RCC 7860 (cell line): ENCODE results near the gene TRPM2.

Experiments
- DNase-seq: peaks from one replicate; pipeline ENCODE4 v3.0.0-alpha.2; 2015; ENCODE audit warnings: low spot score
- FAIRE-seq: peaks from 2 replicates; lab custom pipeline; 2012; peaks lifted over from hg19 to GRCh38; lab: Jason Lieb, UNC

The TRPM2 gene

GRCh38 chr21:44321846-44322450 lies 31.5 kb upstream of the TRPM2 start:
- FAIRE-seq = no peak
- no peak for DNase-seq

- no peak for FAIRE-seq
- no peak for DNase-seq
Observed at GRCh38 chr21:44322621-44323325, 30.6 kb upstream of the TRPM2 start.

DNA sequence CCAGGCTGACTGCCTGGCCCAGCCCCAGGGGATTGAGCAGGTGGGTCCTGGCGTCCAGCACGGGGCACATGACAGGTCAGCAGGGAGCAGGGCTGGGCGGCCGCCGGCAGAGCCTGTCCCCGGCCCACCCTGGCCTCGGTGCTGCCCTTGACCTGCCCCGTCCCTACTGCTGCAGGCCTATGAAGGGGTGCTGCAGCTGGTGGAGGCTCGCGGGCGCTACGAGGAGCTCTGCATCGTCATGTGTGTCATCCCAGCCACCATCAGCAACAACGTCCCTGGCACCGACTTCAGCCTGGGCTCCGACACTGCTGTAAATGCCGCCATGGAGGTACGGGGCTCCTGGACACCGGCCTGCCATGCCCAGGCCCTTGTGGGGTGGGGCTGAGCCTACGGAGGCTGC lies 29.8 kb upstream of the TRPM2 start:
- DNase-seq (no peak), FAIRE-seq (no peak)

DNA sequence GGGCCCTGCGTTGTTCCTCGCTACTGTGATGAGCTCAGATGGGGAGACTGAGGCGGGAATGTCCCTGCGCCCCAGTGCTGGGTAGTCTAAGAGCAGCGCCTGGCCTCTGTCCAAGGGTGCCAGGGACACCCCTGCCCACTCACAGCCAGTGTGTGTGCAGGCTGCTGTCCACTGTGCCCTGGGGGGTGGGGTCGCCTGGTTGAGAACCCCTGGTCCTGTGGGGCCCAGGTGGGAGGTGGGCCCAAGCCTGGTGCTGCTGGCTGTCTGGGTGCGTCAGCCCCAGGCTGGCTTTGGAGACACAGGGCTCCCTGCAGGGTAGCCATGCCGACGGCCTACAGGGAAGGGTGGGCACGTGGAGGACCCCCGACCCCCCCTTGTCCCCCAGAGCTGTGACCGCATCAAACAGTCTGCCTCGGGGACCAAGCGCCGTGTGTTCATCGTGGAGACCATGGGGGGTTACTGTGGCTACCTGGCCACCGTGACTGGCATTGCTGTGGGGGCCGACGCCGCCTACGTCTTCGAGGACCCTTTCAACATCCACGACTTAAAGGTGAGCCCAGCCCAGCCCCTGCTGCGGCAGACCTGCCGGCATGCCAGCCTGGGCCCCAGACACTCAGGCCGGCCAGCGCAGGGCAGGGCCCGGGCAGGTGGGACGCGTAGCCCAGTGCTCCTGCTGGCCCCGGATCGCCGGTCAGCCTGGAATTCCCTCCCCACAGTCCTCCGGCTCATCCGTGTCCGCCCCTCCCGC lies 29.1 kb upstream of the TRPM2 start:
- no peak for DNase-seq
- no peak for FAIRE-seq

- FAIRE-seq (no peak), DNase-seq (no peak)
Observed at GRCh38 chr21:44324854-44325107, 28.6 kb upstream of the TRPM2 start.

DNA sequence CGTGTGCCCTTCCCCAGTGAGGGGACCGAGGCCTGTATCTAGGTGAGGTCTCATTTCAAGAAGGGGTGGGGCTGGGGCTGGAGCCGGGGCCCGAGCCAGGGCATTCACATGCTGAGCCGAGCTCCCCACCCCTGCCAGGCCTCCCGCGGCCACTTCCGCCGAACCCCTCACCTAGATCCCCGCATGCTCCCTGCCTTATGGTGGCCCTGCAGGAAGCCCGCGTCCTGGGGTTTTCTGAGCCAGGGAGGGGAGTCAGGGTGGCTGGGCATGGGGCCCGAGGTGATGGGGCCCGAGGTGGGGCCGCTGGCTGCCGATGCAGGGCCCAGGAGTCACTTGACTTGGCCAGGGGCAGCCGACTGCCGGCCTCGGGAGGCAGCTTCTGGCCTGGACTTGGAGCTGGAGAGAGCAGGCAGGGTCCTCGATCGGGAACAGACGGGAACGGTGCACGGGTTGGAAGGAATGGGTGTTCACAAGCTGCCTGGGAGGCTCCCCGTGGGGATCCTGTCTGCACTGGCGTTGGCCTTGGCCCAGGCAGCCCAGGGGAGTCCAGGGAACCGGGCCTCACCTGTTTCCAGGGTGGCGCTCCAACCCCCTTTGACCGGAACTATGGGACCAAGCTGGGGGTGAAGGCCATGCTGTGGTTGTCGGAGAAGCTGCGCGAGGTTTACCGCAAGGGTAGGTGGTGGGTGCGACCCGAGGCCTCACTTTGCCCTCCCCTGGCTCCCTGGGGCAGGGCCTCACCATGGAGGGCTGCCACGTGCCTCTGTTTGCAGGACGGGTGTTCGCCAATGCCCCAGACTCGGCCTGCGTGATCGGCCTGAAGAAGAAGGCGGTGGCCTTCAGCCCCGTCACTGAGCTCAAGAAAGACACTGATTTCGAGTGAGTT lies 27.8 kb upstream of the TRPM2 start:
- no peak for FAIRE-seq
- DNase-seq = no peak

DNA sequence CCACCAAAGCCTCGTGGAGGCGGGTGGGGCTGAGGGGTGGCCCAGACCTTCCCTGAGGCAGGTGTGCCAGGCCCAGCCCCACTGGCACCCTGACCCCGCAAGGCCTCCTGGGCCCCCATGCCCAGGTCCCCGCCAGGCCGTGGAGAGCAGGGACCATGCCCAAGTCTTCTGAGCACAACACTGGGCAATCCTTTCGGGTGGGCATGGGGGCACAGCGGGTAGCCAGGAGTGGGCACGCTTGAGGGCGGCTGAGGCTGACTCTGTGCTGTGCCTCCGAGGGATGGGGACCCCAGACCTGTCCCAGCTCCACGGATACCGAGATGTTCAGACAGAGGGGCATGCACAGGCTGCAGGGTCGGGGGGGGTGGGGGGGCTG lies 27.2 kb upstream of the TRPM2 start:
- no peak for FAIRE-seq
- no peak for DNase-seq

DNA sequence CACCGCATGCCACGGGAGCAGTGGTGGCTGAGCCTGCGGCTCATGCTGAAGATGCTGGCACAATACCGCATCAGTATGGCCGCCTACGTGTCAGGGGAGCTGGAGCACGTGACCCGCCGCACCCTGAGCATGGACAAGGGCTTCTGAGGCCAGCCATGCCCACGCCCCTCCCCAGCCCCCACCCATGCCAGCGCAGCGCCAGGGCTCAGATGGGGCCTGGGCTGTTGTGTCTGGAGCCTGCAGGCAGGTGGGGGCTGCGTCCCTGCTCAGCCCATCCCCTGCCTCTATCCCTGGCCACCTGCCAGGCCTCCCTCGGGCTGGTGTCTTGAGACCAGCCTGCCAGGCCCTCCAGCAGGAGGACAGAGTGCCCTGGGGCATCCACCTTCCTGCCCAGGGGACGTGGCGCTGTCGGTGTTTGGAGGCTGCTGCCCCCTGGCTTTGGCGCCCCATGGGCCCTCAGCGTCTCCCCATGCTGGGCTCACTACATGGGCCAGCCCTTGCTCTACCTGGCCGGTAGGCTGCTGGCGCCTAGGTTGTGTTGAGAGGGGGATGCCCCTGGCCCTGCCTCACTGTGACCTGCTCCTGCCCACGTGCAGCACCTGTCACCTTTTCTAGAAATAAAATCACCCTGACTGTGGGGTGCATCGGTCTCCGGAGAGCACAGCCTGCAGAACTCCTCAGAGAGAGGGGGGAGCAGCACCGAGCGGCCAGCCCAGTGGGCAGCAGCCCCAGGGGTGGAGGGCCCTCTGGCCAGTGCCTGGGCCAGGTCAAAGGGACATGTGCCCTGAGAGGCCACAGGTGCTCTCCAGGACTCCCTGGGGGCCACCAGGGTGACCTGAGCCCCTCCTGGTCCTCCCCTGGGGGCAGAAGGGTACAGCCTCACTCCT lies 26.5 kb upstream of the TRPM2 start:
- FAIRE-seq (no peak), DNase-seq (no peak)

DNA sequence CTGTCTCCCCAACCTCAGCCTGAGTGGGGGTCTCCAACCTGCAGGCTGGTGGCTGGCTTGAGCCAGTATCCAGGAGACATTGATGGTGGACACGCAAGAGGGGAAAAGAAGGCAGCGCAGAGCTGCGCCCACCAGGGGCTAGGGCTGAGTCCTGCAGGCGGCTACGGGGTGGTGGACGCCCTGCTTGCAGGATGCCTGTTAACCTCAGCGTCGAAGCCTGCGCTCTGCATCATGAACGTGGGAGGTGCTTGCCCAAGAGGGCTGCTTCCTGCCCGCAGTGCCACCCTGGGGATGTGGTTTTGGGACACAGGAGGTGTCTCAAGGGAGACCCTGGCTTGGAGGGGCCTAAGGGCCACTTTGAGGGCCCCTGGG lies 25.8 kb upstream of the TRPM2 start:
- FAIRE-seq (no peak), DNase-seq (no peak)

DNA sequence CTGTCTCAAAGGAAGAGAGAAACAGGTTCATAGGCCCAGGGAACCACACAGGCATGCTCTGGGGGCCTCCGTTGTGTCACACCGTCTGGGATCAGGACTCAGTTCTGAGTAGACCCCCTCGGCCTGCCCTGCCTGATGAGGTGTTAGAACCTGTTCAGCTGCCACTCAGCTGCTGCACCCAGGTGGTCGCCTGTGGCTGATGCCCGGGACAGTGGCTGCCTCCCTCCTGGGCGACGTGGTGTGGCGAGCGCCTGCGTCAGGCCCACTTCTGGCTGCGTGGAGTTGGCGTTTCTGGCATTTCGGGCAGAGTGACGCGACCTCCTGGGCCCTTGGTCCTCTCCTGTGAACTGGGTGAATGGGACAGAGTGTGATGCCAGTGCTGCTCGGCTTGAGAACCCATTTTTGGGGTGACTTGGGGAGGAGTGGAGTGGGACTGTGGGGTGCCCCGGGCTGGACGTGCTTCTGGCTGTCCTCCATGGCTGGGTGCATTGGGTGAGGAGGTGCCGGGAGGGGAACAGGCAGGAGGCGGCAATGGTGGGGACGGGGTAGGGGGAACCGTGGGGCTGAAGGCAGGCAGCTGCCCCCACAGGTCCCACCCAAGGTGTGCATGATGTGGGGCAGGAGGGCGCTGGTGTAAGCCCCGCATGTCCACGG lies 25.1 kb upstream of the TRPM2 start:
- DNase-seq (no peak), FAIRE-seq (no peak)

DNA sequence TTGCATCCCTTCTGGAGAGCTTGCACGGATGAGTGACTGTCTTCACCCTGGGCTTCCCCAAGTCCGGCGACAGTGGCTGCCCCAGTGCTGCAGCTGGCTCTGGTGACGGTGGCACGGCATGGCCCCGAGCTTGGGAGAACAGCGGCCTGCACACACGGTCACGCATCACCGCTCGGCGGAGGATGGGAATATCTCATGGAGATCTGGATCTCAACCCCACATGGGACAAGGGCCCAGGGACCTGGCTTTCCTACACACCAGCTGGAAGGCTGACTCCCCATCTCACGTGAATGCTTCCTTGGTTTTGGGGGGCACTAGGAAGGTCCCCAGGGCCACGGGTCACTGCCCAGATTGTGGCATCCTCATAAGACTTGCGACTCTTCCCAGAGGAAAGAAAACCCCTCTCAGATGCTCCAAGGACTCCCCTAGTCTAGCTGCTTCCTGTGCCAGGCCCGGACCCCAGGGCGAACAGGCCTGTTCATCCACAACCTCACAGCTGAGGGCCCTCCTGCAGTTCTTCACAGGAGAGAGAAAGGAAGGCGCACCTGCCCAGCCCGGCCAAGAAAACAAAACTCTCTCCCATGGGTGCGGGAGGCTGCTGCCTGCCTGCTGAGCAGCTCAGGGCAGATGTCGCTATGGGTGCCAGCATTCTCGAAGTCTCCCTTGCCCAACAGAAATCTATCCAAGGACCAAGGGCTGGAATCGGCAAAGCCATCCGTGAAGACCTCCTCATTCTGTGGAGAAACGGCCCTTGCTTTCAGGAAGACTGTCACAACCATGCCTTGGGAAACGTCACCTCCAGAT lies 24.1 kb upstream of the TRPM2 start:
- DNase-seq = peak; percentile 61
- FAIRE-seq = no peak

DNA sequence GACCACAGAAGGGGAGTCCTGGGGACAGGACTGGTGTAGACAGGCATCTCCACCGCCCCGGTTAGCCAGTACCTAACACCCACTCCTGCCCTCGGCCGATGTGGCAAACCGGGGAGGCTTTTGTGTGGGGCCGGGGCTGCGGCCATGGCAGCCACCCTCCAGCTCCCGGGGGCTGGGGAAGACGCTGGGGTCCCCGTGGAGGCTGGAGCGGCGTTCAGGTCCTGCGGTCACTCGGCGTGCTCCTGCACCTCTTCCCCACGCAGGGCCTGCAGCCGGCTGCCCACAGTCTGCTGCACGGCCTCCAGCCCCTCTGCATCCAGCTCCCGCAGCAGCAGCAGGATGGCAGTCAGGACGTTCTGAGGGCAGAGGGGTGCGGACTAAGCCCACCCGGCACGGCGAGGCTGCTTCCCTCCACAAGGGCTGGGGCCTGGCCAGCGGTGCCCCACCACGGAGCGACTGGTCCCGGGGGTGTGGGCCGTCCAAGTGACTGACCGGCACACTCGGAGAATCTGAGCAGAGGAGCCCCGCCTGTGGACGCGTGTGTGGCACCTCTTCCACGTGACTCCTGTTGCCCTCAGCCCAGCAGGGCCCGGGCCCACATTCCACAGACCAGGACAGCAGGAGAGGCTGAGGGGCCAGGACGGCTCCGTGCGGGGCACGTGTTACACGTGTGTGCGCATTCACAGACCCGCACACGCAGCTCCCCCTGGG lies 23.3 kb upstream of the TRPM2 start:
- FAIRE-seq (no peak), DNase-seq (no peak)

DNA sequence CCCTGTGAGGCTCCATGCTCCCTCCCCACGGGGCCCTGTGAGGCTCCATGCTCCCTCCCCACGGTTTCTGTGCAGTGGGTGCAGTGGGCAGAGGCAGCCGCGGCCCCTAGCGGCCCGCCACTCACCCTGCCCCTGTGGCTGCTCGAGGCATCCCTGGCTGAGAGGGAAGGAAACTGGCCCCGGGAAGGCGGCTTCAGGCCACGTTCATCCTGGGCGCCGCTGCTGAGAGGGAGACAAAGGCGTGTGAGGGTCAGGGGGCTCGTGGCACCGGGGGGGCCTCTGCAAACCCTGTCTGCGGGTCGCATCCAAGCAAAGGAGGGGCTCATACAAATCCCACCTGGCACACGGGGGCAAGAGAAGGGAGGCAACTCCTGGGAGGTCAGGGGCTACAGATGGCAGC lies 22.7 kb upstream of the TRPM2 start:
- DNase-seq (no peak), FAIRE-seq (no peak)

DNA sequence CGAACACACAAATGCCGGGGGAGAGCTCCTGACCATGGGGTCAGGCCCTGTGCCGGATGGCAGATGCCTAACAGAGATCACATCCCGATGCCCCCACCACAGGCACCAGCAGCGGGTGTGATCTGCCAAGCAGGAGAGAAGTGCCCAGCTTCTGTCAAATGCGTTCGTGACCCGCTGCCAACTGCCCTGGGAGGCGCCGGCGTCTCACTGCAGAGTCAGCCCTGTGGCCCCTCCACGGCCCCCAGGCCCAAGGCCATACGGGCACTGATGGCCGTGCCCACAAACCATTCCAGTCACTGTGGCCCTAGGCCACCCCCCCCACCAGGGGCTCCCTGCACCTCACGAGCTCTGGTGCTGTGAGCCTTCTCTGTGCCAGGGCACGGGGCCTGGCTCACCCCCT lies 22.2 kb upstream of the TRPM2 start:
- DNase-seq = no peak
- no peak for FAIRE-seq

GRCh38 chr21:44331650-44332307 lies 21.6 kb upstream of the TRPM2 start:
- DNase-seq = no peak

GRCh38 chr21:44332383-44332782 lies 21.0 kb upstream of the TRPM2 start:
- no peak for DNase-seq

More at GRCh38 chr21:44331650-44332307, 21.6 kb upstream of the TRPM2 start:
- no peak for FAIRE-seq

GRCh38 chr21:44332965-44333364 lies 20.5 kb upstream of the TRPM2 start:
- DNase-seq (no peak), FAIRE-seq (no peak)

More at GRCh38 chr21:44332383-44332782, 21.0 kb upstream of the TRPM2 start:
- no peak for FAIRE-seq
